Natural killer cell (primary cell): ENCODE measurements around the gene FAM32A. TPM values are rescaled to one million over a fixed set of nuclear protein-coding genes. Genes with fewer than 3 reads are reported as not detected.

Source experiments
- ATAC-seq, 3 donors: fragments of 150-1000 bp in 2 of 3; fragments of 200-7000 bp in 1 of 3; cut with Tn5 transposase; 1 replicate in 1 of 3; 2 replicates in 2 of 3; pipeline ENCODE4 v1.10.0; 2021; ENCODE audit warnings: mild to moderate bottlenecking in 2 of 3, moderate library complexity in 2 of 3
- DNase-seq, 2 donors: peaks; one replicate each; pipeline versions ENCODE4 v3.0.0 to v3.0.0-alpha.2; 2013 to 2021; ENCODE audit warnings: mixed read lengths in 1 of 2
- H3K27ac ChIP-seq: one replicate; pipeline ENCODE4 v1.5.1; 2013; ENCODE audit warnings: mild to moderate bottlenecking, low read length
- H3K27me3 ChIP-seq: one replicate; pipeline ENCODE4 v1.6.1; 2013; ENCODE audit warnings: low read length; ENCODE audit not compliant: control insufficient read depth, insufficient read depth
- H3K36me3 ChIP-seq: one replicate; pipeline ENCODE4 v1.6.1; 2013; ENCODE audit warnings: low read length; ENCODE audit not compliant: control insufficient read depth, insufficient read depth
- H3K4me1 ChIP-seq: one replicate; pipeline ENCODE4 v1.6.1; 2013; ENCODE audit warnings: low read length; ENCODE audit not compliant: control insufficient read depth, insufficient read depth
- H3K4me3 ChIP-seq: one replicate; pipeline ENCODE4 v1.5.1; 2013; ENCODE audit warnings: low read length
- H3K9me3 ChIP-seq: one replicate; pipeline ENCODE4 v1.6.1; 2013; ENCODE audit warnings: low read length; ENCODE audit not compliant: control insufficient read depth, insufficient read depth
- H3K27ac Mint-ChIP-seq, 2 donors: one replicate each; pipeline ENCODE4 v1.8.0; 2022; ENCODE audit warnings: mild to moderate bottlenecking in 2 of 2, mixed read lengths in 2 of 2, moderate library complexity in 1 of 2
- H3K27me3 Mint-ChIP-seq, 2 donors: one replicate each; pipeline ENCODE4 v1.8.0; 2022; ENCODE audit warnings: low read depth in 2 of 2, mixed read lengths in 2 of 2
- H3K36me3 Mint-ChIP-seq: one replicate; pipeline ENCODE4 v1.8.0; 2022; ENCODE audit warnings: mixed read lengths
- H3K4me1 Mint-ChIP-seq, 2 donors: one replicate each; pipeline ENCODE4 v1.8.0; 2022; ENCODE audit warnings: mixed read lengths in 2 of 2
- H3K4me3 Mint-ChIP-seq: one replicate; pipeline ENCODE4 v1.8.0; 2022; ENCODE audit warnings: mild to moderate bottlenecking, moderate library complexity, mixed read lengths
- H3K9me3 Mint-ChIP-seq, 2 donors: one replicate each; pipeline ENCODE4 v1.8.0; 2022; ENCODE audit warnings: mixed read lengths in 2 of 2
- CTCF ChIP-seq: fragments of 200-600 bp; IDR thresholded peaks from one replicate; pipeline ENCODE4 v1.8.0; 2022; ENCODE audit warnings: antibody characterized with exemption
- WGBS: methylation state at CpG from one replicate; pipeline ENCODE4 v1.1.7; 2013; ENCODE audit warnings: missing lambda C conversion rate; ENCODE audit not compliant: insufficient coverage; 5-methylcytosine and 5-hydroxymethylcytosine counted together
- intact Hi-C: fragments of 100-400 bp; cut with micrococcal nuclease; formaldehyde crosslinking; loops from one replicate; pipeline ENCODE4 v1.14.2; 2022
- total RNA-seq, 4 donors: library from RNA; stranded (reverse); fragments of 120-200 nt in 1 of 4; gene quantifications; one replicate each; pipeline versions ENCODE4 v1.2.3 to v1.2.4, GENCODE V29; 2013 to 2022

Gene FAM32A
- total RNA-seq, 3 donors from 2014 or later (not counting 1 experiment from before 2014, with no cell fraction given), result 46.3 to 69.3 (median 63.3) TPM

- Mint-ChIP-seq H3K4me1 (peaks cover 24 to 29% of the 10 kb centered on the region in 2 donors), H3K27me3 (no peaks in the 10 kb centered on the region), H3K36me3 (no peaks in the 10 kb centered on the region), H3K9me3 (no peaks in the 10 kb centered on the region), H3K4me3 (no peak overlapping the region), H3K27ac (no peak overlapping the region)
- no peak for DNase-seq
- ATAC-seq, result no peak
- peaks cover 32% of the 10 kb centered on the region for H3K4me1 ChIP-seq
- H3K27ac ChIP-seq, result no peak overlapping the region
- intact Hi-C loops, result no loop called here
- no peak for TF ChIP-seq CTCF
- H3K9me3 ChIP-seq, result peaks cover 10% of the 10 kb centered on the region
- H3K36me3 ChIP-seq, result no peaks in the 10 kb centered on the region
- WGBS, result 94% methylated on average over 13 of the region's 13 CpGs
- H3K27me3 ChIP-seq, result no peaks in the 10 kb centered on the region
- no peak overlapping the region for H3K4me3 ChIP-seq
Measured at GRCh38 chr19:16164222-16164890, 20.9 kb upstream of the FAM32A start.

GRCh38 chr19:16166417-16166816 is 18.8 kb upstream of the FAM32A start:
- peaks cover 27% of the 10 kb centered on the region for H3K4me1 ChIP-seq
- H3K9me3 ChIP-seq, result peaks cover 10% of the 10 kb centered on the region
- Mint-ChIP-seq H3K4me1 (peaks cover 19 to 32% of the 10 kb centered on the region in 2 donors), H3K9me3 (no peaks in the 10 kb centered on the region), H3K36me3 (no peaks in the 10 kb centered on the region), H3K27ac (no peak overlapping the region), H3K27me3 (no peaks in the 10 kb centered on the region), H3K4me3 (no peak overlapping the region)
- DNase-seq (no peak), ATAC-seq (no peak)
- 100% methylated on average over 1 of the region's 1 CpG for whole genome bisulfite sequencing
- no peak overlapping the region for H3K27ac ChIP-seq
- H3K4me3 ChIP-seq, result no peak overlapping the region
- intact Hi-C loops, result no loop called here
- no peaks in the 10 kb centered on the region for H3K27me3 ChIP-seq
- no peaks in the 10 kb centered on the region for H3K36me3 ChIP-seq
- no peak for TF ChIP-seq CTCF

- H3K4me1 ChIP-seq, result peaks cover 26% of the 10 kb centered on the region
- no peaks in the 10 kb centered on the region for H3K9me3 Mint-ChIP-seq
- peaks cover 10% of the 10 kb centered on the region for H3K9me3 ChIP-seq
- H3K4me3 Mint-ChIP-seq, result no peak overlapping the region
- H3K27ac ChIP-seq, result no peak overlapping the region
- no peak for ATAC-seq
- H3K4me3 ChIP-seq, result no peak overlapping the region
- peak overlapping the region; percentile 89 to 94 for H3K27ac Mint-ChIP-seq
- H3K36me3 ChIP-seq, result no peaks in the 10 kb centered on the region
- 98% methylated on average over 5 of the region's 5 CpGs for WGBS
- no peak for DNase-seq
- intact Hi-C loops, result no loop called here
- no peak for TF ChIP-seq CTCF
- no peaks in the 10 kb centered on the region for H3K27me3 Mint-ChIP-seq
- no peaks in the 10 kb centered on the region for H3K36me3 Mint-ChIP-seq
- peaks cover 25 to 32% of the 10 kb centered on the region in 2 donors for H3K4me1 Mint-ChIP-seq
- no peaks in the 10 kb centered on the region for H3K27me3 ChIP-seq
Measured at GRCh38 chr19:16167055-16167454, 18.2 kb upstream of the FAM32A start.
